Measurements from ENCODE around the gene PAWR.
"Not testable (repeated sequence)": the region's sequence is repeated elsewhere in the genome, so short reads cannot be mapped to it uniquely, and the experiment has no call there.

PAWR gene

DNA sequence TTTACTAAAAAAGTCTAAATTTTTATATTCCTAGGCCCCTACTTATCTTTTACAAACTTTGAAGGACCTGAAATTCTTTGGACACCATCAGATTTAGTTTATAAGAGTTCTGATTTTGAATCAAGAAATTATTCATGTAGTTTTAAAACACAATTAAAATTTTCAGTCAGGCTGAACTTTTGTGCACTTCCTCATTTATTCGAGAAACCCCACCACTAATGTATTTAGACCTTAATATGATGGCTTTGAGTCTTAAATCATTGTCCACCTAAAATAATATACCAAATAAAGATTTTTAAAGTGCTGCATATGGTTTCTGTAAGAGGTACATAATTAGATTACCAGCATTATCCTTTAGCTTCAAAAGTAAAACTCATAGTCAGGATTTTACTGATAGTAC lies 103.4 kb downstream of the PAWR start:
- no peak for DNase-seq

GRCh38 chr12:79585147-79585546 lies 105.6 kb downstream of the PAWR start:
- no peak for DNase-seq

DNA sequence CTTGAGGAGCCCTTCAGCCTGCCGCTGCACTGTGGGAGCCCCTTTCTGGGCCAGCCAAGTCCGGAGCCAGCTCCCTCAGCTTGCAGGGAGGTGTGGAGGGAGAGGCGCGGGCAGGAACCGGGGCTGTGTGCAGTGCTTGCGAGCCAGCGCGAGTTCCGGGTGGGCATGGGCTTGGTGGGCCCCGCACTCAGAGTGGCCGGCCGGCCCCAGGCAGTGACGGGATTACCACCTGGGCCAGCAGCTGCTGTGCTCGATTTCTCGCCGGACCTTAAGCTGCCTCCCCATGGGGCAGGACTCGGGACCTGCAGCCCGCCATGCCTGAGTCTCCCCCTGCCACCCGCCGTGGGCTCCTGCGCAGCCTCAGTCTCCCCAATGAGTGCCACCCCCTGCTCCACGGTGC lies 116.9 kb downstream of the PAWR start:
- DNase-seq = no peak

- DNase-seq = no peak
Measured at GRCh38 chr12:79569679-79570078, 121.1 kb downstream of the PAWR start.

DNA sequence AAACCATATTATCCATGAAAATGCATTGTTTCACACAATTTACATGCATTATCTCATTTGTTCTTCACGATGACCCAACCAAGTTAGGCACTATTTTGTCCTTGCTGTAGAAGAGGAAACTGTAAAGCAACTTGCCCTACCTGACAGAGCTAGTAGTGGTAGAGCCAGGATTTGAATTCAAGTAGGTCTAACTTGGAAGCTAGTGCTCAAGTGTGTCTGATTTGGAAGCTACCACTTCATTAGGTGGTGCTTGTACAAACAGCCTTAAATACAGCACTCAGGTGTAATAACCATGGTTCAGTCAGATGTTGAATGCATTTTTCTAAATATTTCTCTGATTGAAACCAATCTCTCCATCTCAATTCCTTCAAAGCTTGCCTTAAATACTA lies 123.6 kb downstream of the PAWR start:
- no peak for DNase-seq

DNA sequence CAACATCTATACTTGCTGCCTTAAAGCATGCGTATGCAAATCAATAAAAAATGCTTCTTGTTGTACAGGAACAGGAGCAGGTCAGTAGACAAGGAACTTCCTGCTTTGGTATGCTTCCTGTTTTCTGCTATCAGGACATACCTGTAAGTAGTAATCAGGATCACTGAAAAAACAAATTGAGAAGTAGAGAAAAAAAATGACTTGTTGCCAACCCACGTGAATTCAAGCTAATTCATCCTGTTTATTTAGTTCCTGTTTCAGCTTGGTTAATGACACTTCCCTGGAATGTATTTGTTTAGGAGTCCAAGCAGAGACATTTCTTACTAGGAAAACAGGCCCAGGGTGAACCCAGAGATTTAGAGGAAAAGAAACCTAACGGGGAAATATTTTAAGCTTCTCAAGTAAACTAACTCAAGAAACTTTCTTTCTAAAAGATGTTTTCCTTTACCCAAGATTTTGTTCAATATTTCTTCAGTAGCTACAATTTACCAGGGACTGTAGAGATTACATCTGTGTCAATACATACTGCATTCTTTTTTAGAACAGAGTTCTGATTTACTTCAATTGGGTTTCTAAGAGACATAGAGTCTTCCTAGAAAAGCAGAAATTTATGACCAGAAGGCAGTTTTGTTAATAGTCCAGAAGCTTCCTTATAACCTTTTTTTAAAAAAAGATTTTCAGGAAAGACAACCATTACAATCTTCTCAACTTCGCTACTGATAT lies 124.2 kb downstream of the PAWR start:
- DNase-seq = no peak

- not testable (repeated sequence) for DNase-seq
Measured at GRCh38 chr12:79564727-79565350, 125.9 kb downstream of the PAWR start.

GRCh38 chr12:79563021-79563740 lies 127.6 kb downstream of the PAWR start:
- DNase-seq = no peak

DNA sequence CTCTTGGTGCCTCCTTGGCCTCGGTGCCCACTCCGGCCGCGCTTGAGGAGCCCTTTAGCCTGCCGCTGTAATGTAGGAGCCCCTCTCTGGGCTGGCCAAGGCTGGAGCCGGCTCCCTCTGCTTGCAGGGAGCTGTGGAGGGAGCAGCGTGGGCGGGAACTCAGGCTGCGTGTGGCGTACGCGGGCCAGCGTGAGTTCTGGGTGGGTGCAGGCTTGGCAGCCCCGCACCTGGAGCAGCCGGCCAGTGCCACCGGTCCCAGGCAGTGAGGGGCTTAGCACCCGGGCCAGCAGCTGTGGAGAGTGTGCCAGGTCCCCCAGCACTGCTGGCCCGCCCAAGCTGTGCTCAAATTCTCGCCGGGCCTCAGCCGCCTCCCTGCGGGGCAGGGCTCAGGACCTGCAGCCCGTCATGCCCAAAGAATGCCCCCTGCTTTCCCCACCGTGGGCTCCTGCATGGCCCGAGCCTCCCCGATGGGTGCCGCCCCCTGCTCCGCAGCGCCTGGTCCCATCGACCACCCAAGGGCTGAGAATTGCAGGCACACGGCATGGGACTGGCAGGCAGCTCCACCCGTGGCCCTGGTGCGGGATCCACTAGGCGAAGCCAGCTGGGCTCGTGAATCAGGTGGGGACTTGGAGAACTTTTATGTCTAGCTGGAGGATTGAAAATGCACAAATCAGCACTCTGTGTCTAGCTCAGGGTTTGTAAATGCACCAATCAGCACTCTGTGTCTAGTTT lies 129.2 kb downstream of the PAWR start:
- no peak for DNase-seq

DNA sequence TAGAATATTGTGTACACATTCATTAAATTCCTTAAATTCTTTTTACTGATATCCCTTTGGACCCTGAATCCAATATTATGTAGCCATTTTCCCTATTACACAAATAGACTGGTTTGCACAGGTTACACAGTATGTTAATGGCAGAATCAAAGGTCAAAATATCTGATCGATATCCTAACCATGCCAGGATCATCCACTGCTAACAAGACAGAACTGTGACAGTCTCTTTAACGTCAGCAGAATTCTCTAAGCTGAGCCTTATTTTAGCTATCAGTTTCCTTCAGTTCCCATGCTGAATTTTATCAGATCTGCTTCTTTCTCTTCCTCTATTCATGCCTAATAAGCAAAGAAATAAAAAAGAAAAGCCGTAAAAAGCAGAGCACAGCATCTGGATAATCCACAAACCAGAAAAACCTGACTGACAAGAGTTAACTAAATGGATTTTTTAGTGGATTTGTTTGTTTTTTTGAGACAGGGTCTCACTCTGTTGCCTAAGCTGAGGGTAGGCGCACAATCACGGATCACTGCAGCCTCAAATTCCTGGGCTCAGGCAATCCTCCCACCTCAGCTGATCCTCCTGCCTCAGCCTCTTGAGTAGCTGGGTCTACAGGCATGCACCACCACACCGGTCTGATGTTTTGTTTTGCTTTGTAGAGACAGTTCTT lies 130.4 kb downstream of the PAWR start:
- no peak for DNase-seq

DNA sequence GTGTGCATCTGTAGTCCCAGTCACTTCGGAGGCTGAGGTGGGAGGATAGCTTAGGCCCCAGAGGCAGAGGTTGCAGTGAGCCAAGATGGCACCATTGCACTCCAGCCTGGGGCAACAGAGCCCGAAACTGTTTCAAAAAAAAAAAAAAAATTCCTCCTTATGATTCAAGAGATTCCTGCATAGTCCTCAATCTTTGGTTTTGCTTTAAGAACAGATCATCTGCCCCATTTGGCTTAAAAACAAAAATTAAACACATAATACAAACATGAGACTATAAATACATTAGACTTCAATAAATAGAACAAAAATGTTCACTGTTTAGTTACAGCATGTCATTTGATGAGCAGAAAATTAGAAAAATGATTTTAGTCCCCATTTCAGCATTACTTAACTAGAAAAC lies 131.2 kb downstream of the PAWR start:
- DNase-seq = no peak

- no peak for DNase-seq
Measured at GRCh38 chr12:79558924-79559469, 131.8 kb downstream of the PAWR start.

- no peak for DNase-seq
Measured at GRCh38 chr12:79557690-79558315, 133.0 kb downstream of the PAWR start.

GRCh38 chr12:79555028-79555925 lies 135.5 kb downstream of the PAWR start:
- DNase-seq = no peak

GRCh38 chr12:79553863-79554574 lies 136.7 kb downstream of the PAWR start:
- no peak for DNase-seq

DNA sequence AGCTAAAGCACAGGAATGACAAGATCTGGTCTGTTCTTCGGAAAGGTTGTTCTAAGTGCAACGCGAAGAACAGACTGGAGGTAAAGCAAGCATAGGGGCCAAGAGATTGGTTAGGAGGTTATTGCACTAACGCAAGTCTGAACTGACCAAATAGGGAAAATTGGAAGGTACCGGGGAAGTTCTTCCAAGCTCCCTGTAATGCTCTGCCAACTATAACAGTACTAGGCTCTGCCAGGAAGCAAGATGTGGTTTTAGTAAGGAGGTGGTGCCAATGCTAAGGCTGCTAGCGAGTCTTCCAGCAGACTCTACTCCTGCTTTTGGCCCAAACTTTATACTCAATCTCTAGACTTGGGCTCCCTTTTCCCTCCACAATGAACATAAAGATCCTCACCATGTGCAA lies 138.6 kb downstream of the PAWR start:
- no peak for DNase-seq

DNA sequence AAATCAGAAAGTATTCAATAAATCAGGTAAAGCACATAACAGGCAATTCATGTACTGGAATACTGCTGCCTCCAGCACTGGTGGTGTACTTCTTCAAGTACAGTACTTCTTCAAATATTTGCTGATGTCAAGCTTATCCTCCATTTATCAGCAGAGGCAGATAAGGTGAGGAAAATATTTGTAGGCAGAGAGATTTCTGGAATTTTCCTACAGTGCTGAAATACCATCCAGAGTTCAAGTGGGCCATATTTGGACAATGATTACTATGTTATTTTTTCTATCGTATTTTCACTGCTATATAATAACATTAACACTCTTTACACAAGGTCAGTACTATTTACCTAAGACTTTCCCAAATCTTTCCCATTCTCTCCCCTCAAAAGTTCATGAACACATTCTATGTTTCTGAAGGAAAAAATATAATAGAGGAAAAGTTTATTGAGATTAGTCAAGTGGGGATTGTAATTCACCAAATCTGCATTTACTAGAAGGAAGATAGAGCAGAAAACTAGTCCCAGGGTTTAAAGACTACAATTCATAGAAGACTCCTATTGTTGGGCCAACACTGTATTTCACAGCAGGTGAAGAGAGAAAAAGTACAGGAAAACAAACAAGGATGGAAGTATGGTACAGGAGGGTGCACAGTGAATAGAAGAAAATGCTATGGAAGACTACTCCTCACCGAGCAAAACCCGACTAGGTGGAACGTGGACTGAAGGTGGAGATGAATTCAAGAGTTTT lies 141.1 kb downstream of the PAWR start:
- no peak for DNase-seq

DNA sequence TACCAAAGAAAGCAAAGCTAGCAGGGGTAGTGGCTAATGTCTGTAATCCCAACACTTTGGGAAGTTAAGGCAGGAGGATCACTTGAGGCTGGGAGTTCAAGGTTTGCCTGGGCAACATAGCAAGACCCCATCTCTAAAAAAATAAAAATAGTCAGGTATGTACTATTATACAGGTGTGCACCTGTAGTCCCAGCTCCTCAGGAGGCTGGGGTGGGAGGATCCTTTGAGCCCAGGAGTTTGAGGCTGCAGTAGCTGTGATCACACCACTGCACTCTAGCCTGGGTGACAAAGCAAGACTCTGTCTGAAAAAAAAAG lies 142.2 kb downstream of the PAWR start:
- no peak for DNase-seq

GRCh38 chr12:79547735-79548609 lies 142.8 kb downstream of the PAWR start:
- DNase-seq = no peak
